Mesendoderm (in vitro differentiated cells): ENCODE measurements around the gene TBC1D14.
A peak's percentile ranks its signal among the peaks of the same experiment; 100 is the strongest.

ENCODE experiments used
- DNase-seq: peaks from one replicate; pipeline ENCODE4 v3.0.0; 2013
- H2AK5ac ChIP-seq: 2 replicates; pipeline ENCODE4 v1.6.1; 2013; ENCODE audit warnings: low read length, inconsistent platforms
- H2BK120ac ChIP-seq: 2 replicates; pipeline ENCODE4 v1.6.1; 2013; ENCODE audit warnings: low read depth, mild to moderate bottlenecking, low read length, moderate library complexity, mixed read lengths
- H2BK15ac ChIP-seq: replicated peaks from 2 replicates; pipeline ENCODE4 v1.6.1; 2013; ENCODE audit warnings: low read depth, mild to moderate bottlenecking, moderate library complexity
- H2BK5ac ChIP-seq: 2 replicates; pipeline ENCODE4 v1.6.1; 2013; ENCODE audit warnings: low read length, inconsistent platforms
- H3K18ac ChIP-seq: 2 replicates; pipeline ENCODE4 v1.6.1; 2013; ENCODE audit warnings: mild to moderate bottlenecking, low read length, mixed read lengths
- H3K23ac ChIP-seq: one replicate; pipeline ENCODE4 v1.6.1; 2013; ENCODE audit warnings: low read length
- H3K27ac ChIP-seq: 2 replicates; pipeline ENCODE4 v1.5.1; 2013; ENCODE audit warnings: low read depth, mild to moderate bottlenecking, inconsistent platforms, low read length, moderate library complexity
- H3K27me3 ChIP-seq: 2 replicates; pipeline ENCODE4 v1.6.1; 2013; ENCODE audit warnings: low read length, control low read depth, mild to moderate bottlenecking, inconsistent platforms; ENCODE audit not compliant: insufficient read depth, poor library complexity
- H3K36me3 ChIP-seq: 2 replicates; pipeline ENCODE4 v1.6.1; 2013; ENCODE audit warnings: low read length, inconsistent platforms; ENCODE audit not compliant: control insufficient read depth, insufficient read depth
- H3K4ac ChIP-seq: one replicate; pipeline ENCODE4 v1.6.1; 2013; ENCODE audit warnings: low read depth, mild to moderate bottlenecking, low read length, moderate library complexity
- H3K4me1 ChIP-seq: 2 replicates; pipeline ENCODE4 v1.6.1; 2013; ENCODE audit warnings: low read depth, low read length, inconsistent platforms; ENCODE audit not compliant: control insufficient read depth
- H3K4me2 ChIP-seq: 2 replicates; pipeline ENCODE4 v1.6.1; 2013; ENCODE audit warnings: low read length
- H3K4me3 ChIP-seq: 2 replicates; pipeline ENCODE4 v1.5.1; 2013; ENCODE audit warnings: mild to moderate bottlenecking, low read length
- H3K56ac ChIP-seq: one replicate; pipeline ENCODE4 v1.6.1; 2013; ENCODE audit warnings: low read length
- H3K79me1 ChIP-seq: 2 replicates; pipeline ENCODE4 v1.6.1; 2013; ENCODE audit warnings: low read length, inconsistent platforms
- H3K79me2 ChIP-seq: 2 replicates; pipeline ENCODE4 v1.6.1; 2013; ENCODE audit warnings: mild to moderate bottlenecking, low read length; ENCODE audit not compliant: control insufficient read depth, insufficient read depth
- H3K9ac ChIP-seq: 2 replicates; pipeline ENCODE4 v1.6.1; 2013; ENCODE audit warnings: low read length, inconsistent platforms
- H4K5ac ChIP-seq: one replicate; pipeline ENCODE4 v1.6.1; 2013; ENCODE audit warnings: low read length
- H4K8ac ChIP-seq: one replicate; pipeline ENCODE4 v1.6.1; 2013; ENCODE audit warnings: low read depth, mild to moderate bottlenecking, control low read depth, low read length, moderate library complexity
- WGBS: extraction: QIAGEN DNeasy Blood & Tissue Kit; methylation state at CpG from one replicate; pipeline ENCODE4 v1.1.7; 2013; ENCODE audit warnings: low lambda C conversion rate, missing lambda C conversion rate; ENCODE audit not compliant: insufficient coverage; ENCODE audit errors: extremely low coverage; 5-methylcytosine and 5-hydroxymethylcytosine counted together

TBC1D14 gene

GRCh38 chr4:6939761-6940743 lies 30.4 kb downstream of the TBC1D14 start:
- Histone ChIP-seq H4K8ac (no peak overlapping the region), H2BK5ac (no peak overlapping the region), H3K27ac (no peak overlapping the region), H3K79me1 (peaks cover 2% of the 10 kb centered on the region), H2BK120ac (no peak overlapping the region), H3K23ac (no peak overlapping the region), H3K9ac (no peak overlapping the region), H3K4me2 (no peak overlapping the region), H3K4me1 (peaks cover 19% of the 10 kb centered on the region), H3K27me3 (no peaks in the 10 kb centered on the region), H2BK15ac (no peak overlapping the region), H4K5ac (no peak overlapping the region), H2AK5ac (no peak overlapping the region), H3K36me3 (no peaks in the 10 kb centered on the region), H3K4me3 (no peak overlapping the region), H3K79me2 (no peaks in the 10 kb centered on the region), H3K18ac (no peak overlapping the region), H3K56ac (no peak overlapping the region), H3K4ac (no peak overlapping the region)
- DNase-seq: peak; percentile 47
- no CpG with 5 or more reads among the region's 24 CpGs for WGBS

- Histone ChIP-seq H3K36me3 (no peaks in the 10 kb centered on the region), H4K5ac (no peak overlapping the region), H2AK5ac (no peak overlapping the region), H3K4ac (no peak overlapping the region), H3K18ac (no peak overlapping the region), H4K8ac (no peak overlapping the region), H3K4me1 (peaks cover 19% of the 10 kb centered on the region), H2BK120ac (no peak overlapping the region), H2BK5ac (no peak overlapping the region), H3K79me1 (peaks cover 2% of the 10 kb centered on the region), H3K79me2 (no peaks in the 10 kb centered on the region), H3K27me3 (no peaks in the 10 kb centered on the region), H3K56ac (no peak overlapping the region), H3K23ac (no peak overlapping the region), H3K9ac (no peak overlapping the region), H2BK15ac (no peak overlapping the region), H3K4me3 (no peak overlapping the region), H3K4me2 (no peak overlapping the region), H3K27ac (no peak overlapping the region)
- whole genome bisulfite sequencing: no CpG with 5 or more reads among the region's 11 CpGs
- no peak for DNase-seq
Measured at GRCh38 chr4:6940744-6941137, 31.1 kb downstream of the TBC1D14 start.

- Histone ChIP-seq H3K27me3 (no peaks in the 10 kb centered on the region), H2BK120ac (no peak overlapping the region), H3K18ac (no peak overlapping the region), H3K4me2 (no peak overlapping the region), H2BK15ac (no peak overlapping the region), H3K79me1 (peaks cover 2% of the 10 kb centered on the region), H3K4me3 (no peak overlapping the region), H4K8ac (no peak overlapping the region), H3K4ac (no peak overlapping the region), H3K36me3 (no peaks in the 10 kb centered on the region), H2AK5ac (no peak overlapping the region), H3K27ac (no peak overlapping the region), H3K4me1 (peaks cover 19% of the 10 kb centered on the region), H3K23ac (no peak overlapping the region), H3K56ac (no peak overlapping the region), H4K5ac (no peak overlapping the region), H3K9ac (no peak overlapping the region), H2BK5ac (no peak overlapping the region), H3K79me2 (no peaks in the 10 kb centered on the region)
- DNase-seq: no peak
- no CpG with 5 or more reads among the region's 4 CpGs for WGBS
Measured at GRCh38 chr4:6941796-6942195, 32.2 kb downstream of the TBC1D14 start.

- no peaks in the 10 kb centered on the region for H3K36me3 ChIP-seq
- H4K5ac ChIP-seq: no peak overlapping the region
- no peak overlapping the region for H2BK15ac ChIP-seq
- no peak overlapping the region for H3K4me2 ChIP-seq
- H2BK120ac ChIP-seq: no peak overlapping the region
- H3K9ac ChIP-seq: peak overlapping the region; percentile 3
- no peaks in the 10 kb centered on the region for H3K79me2 ChIP-seq
- no peaks in the 10 kb centered on the region for H3K27me3 ChIP-seq
- peak; percentile 49 for DNase-seq
- H3K27ac ChIP-seq: peak overlapping the region; percentile 27
- no CpG with 5 or more reads among the region's 7 CpGs for WGBS
- H3K4me3 ChIP-seq: no peak overlapping the region
- H3K18ac ChIP-seq: no peak overlapping the region
- H3K79me1 ChIP-seq: peaks cover 2% of the 10 kb centered on the region
- H2BK5ac ChIP-seq: no peak overlapping the region
- H3K4me1 ChIP-seq: peaks cover 19% of the 10 kb centered on the region
- H3K56ac ChIP-seq: peak overlapping the region; percentile 30
- no peak overlapping the region for H3K4ac ChIP-seq
- H2AK5ac ChIP-seq: no peak overlapping the region
- no peak overlapping the region for H3K23ac ChIP-seq
- no peak overlapping the region for H4K8ac ChIP-seq
Measured at GRCh38 chr4:6942238-6942800, 32.7 kb downstream of the TBC1D14 start.

GRCh38 chr4:6943012-6943884 lies 33.6 kb downstream of the TBC1D14 start:
- Histone ChIP-seq H2AK5ac (no peak overlapping the region), H3K9ac (peak overlapping the region; percentile 4), H3K4me2 (no peak overlapping the region), H3K27me3 (no peaks in the 10 kb centered on the region), H3K36me3 (no peaks in the 10 kb centered on the region), H4K5ac (no peak overlapping the region), H3K4me3 (no peak overlapping the region), H3K23ac (no peak overlapping the region), H3K4ac (no peak overlapping the region), H3K56ac (peak overlapping the region; percentile 9), H3K18ac (no peak overlapping the region), H4K8ac (no peak overlapping the region), H3K27ac (no peak overlapping the region), H3K4me1 (peaks cover 14% of the 10 kb centered on the region), H2BK120ac (no peak overlapping the region), H3K79me1 (peaks cover 1% of the 10 kb centered on the region), H3K79me2 (peaks cover 1% of the 10 kb centered on the region), H2BK5ac (no peak overlapping the region), H2BK15ac (no peak overlapping the region)
- DNase-seq: peak; percentile 65
- no CpG with 5 or more reads among the region's 19 CpGs for WGBS
